HEK293 (cell line): Measurements from ENCODE around the gene RPS26.
A peak's percentile ranks its signal among the peaks of the same experiment; 100 is the strongest.

ENCODE experiments used
- CTCF ChIA-PET: fragments of 350-600 bp; formaldehyde crosslinking; extraction: SDS; loops from one replicate; lab custom pipeline; 2021; ENCODE audit warnings: antibody characterized with exemption; lab: Yijun Ruan, JAX
- POLR2A ChIA-PET: fragments of 300-600 bp; formaldehyde crosslinking; extraction: SDS; loops from one replicate; lab custom pipeline; 2020; ENCODE audit warnings: antibody characterized with exemption, inconsistent platforms; lab: Yijun Ruan, JAX
- H3K27ac ChIP-seq: fragments of 200-500 bp; sonication (Bioruptor generic); 2 replicates; pipeline ENCODE4 v1.5.1; 2014; ENCODE audit warnings: low read depth, low read length, control low read depth, inconsistent platforms; ENCODE audit errors: extremely low read depth
- H3K36me3 ChIP-seq, 2 experiments: fragments of 200-500 bp in 1 of 2; sonication (Bioruptor generic) in 1 of 2; 1 replicate in 1 of 2; 2 replicates in 1 of 2; pipeline ENCODE4 v1.5.1; 2014 to 2017; ENCODE audit warnings: inconsistent platforms in 2 of 2, low read length in 2 of 2; ENCODE audit not compliant: control insufficient read depth in 2 of 2, insufficient read depth in 1 of 2
- H3K4me1 ChIP-seq: fragments of 200-500 bp; sonication (Bioruptor generic); 2 replicates; pipeline ENCODE4 v1.5.1; 2014; ENCODE audit warnings: mild to moderate bottlenecking, low read length, inconsistent platforms; ENCODE audit not compliant: control insufficient read depth, insufficient read depth
- H3K4me3 ChIP-seq: 2 replicates; pipeline ENCODE4 v1.5.1; 2011; ENCODE audit warnings: low read depth, mild to moderate bottlenecking, control low read depth, low read length, moderate library complexity
- H3K9me3 ChIP-seq: fragments of 200-500 bp; sonication (Bioruptor generic); 2 replicates; pipeline ENCODE4 v1.5.1; 2014; ENCODE audit warnings: low read depth, low read length, inconsistent platforms; ENCODE audit not compliant: control insufficient read depth, insufficient read depth
- BCL11A ChIP-seq: fragments of 450-650 bp; formaldehyde crosslinking; IDR thresholded peaks from 2 replicates; pipeline ENCODE4 v1.5.1; 2016; ENCODE audit warnings: low read depth, missing biosample characterization, missing genetic modification characterization
- IKZF3 ChIP-seq: fragments of 450-650 bp; IDR thresholded peaks from 2 replicates; pipeline ENCODE4 v1.5.0; 2018; ENCODE audit warnings: missing biosample characterization, mild to moderate bottlenecking, missing genetic modification characterization, moderate library complexity
- KLF10 ChIP-seq: fragments of 450-650 bp; IDR thresholded peaks from 2 replicates; pipeline ENCODE4 v1.5.1; 2018; ENCODE audit warnings: missing biosample characterization, mild to moderate bottlenecking, missing genetic modification characterization
- KLF17 ChIP-seq: fragments of 450-650 bp; formaldehyde crosslinking; IDR thresholded peaks from 2 replicates; pipeline ENCODE4 v1.5.1; 2016; ENCODE audit warnings: missing biosample characterization, missing genetic modification characterization
- MYNN ChIP-seq: fragments of 450-650 bp; formaldehyde crosslinking; IDR thresholded peaks from 2 replicates; pipeline ENCODE4 v1.5.1; 2016; ENCODE audit warnings: missing biosample characterization, missing genetic modification characterization, borderline replicate concordance
- OVOL3 ChIP-seq: fragments of 450-650 bp; formaldehyde crosslinking; IDR thresholded peaks from 2 replicates; pipeline ENCODE4 v1.5.1; 2016; ENCODE audit warnings: missing biosample characterization, missing genetic modification characterization
- PRDM2 ChIP-seq: fragments of 450-650 bp; formaldehyde crosslinking; IDR thresholded peaks from 2 replicates; pipeline ENCODE4 v1.5.1; 2016; ENCODE audit warnings: missing biosample characterization, missing genetic modification characterization, borderline replicate concordance
- PRDM4 ChIP-seq: fragments of 450-650 bp; formaldehyde crosslinking; IDR thresholded peaks from 2 replicates; pipeline ENCODE4 v1.5.1; 2017; ENCODE audit warnings: missing biosample characterization, missing genetic modification characterization
- RBAK ChIP-seq: fragments of 450-650 bp; formaldehyde crosslinking; IDR thresholded peaks from 2 replicates; pipeline ENCODE4 v1.5.1; 2016; ENCODE audit warnings: missing biosample characterization, missing genetic modification characterization
- SP7 ChIP-seq: fragments of 450-650 bp; formaldehyde crosslinking; IDR thresholded peaks from 2 replicates; pipeline ENCODE4 v1.5.1; 2016; ENCODE audit warnings: missing biosample characterization, missing genetic modification characterization
- TSHZ1 ChIP-seq: fragments of 450-650 bp; formaldehyde crosslinking; IDR thresholded peaks from 2 replicates; pipeline ENCODE4 v1.5.1; 2016; ENCODE audit warnings: missing biosample characterization, missing genetic modification characterization, borderline replicate concordance
- ZBTB21 ChIP-seq: fragments of 450-650 bp; formaldehyde crosslinking; IDR thresholded peaks from 2 replicates; pipeline ENCODE4 v1.5.1; 2017; ENCODE audit warnings: missing biosample characterization, missing genetic modification characterization
- ZBTB26 ChIP-seq: fragments of 450-650 bp; formaldehyde crosslinking; optimal IDR thresholded peaks from 2 replicates; pipeline ENCODE3; 2016; ENCODE audit warnings: missing biosample characterization, mild to moderate bottlenecking, missing genetic modification characterization
- ZFP41 ChIP-seq: fragments of 450-650 bp; formaldehyde crosslinking; IDR thresholded peaks from 2 replicates; pipeline ENCODE4 v1.5.1; 2016; ENCODE audit warnings: missing biosample characterization, missing genetic modification characterization, borderline replicate concordance
- ZNF302 ChIP-seq: fragments of 450-650 bp; formaldehyde crosslinking; IDR thresholded peaks from 2 replicates; pipeline ENCODE4 v1.5.1; 2016; ENCODE audit warnings: missing biosample characterization, missing genetic modification characterization, low read depth
- ZNF341 ChIP-seq: fragments of 450-650 bp; formaldehyde crosslinking; IDR thresholded peaks from 2 replicates; pipeline ENCODE4; 2016; ENCODE audit warnings: low read depth, missing biosample characterization, missing genetic modification characterization
- ZNF366 ChIP-seq: fragments of 450-650 bp; formaldehyde crosslinking; conservative IDR thresholded peaks from 2 replicates; pipeline ENCODE4 v1.5.1; 2016; ENCODE audit warnings: missing biosample characterization, missing genetic modification characterization
- ZNF501 ChIP-seq: fragments of 450-650 bp; formaldehyde crosslinking; IDR thresholded peaks from 2 replicates; pipeline ENCODE4 v1.5.1; 2016; ENCODE audit warnings: missing biosample characterization, missing genetic modification characterization
- ZNF529 ChIP-seq: fragments of 450-650 bp; formaldehyde crosslinking; IDR thresholded peaks from 2 replicates; pipeline ENCODE4 v1.5.1; 2017; ENCODE audit warnings: missing genetic modification characterization, missing biosample characterization; ENCODE audit not compliant: insufficient replicate concordance
- ZNF548 ChIP-seq: fragments of 450-650 bp; formaldehyde crosslinking; IDR thresholded peaks from 2 replicates; pipeline ENCODE4 v1.5.1; 2016; ENCODE audit warnings: missing biosample characterization, missing genetic modification characterization
- ZNF837 ChIP-seq: fragments of 450-650 bp; formaldehyde crosslinking; IDR thresholded peaks from 2 replicates; pipeline ENCODE4 v1.5.1; 2016; ENCODE audit warnings: missing biosample characterization, missing genetic modification characterization

RPS26 gene

GRCh38 chr12:56041552-56042429, at the start of gene RPS26:
TSS of gene RPS26 (plus strand) at chr12:56041918. CDS start at chr12:56042167, 249 bp downstream.
- CTCF ChIA-PET = interaction anchor here (0.9 to 4.4 kb wide), 11 partner anchors 12 to 303 kb away, joined by 3 to 46 read pairs (median 4); partner anchors contain the start of gene SUOX
- peak; percentile 70; the same call in 1 of the 2 replicates for TF ChIP-seq OVOL3
- TF ChIP-seq KLF17 = peak; percentile 97
- TF ChIP-seq SP7 = peak; percentile 97
- peak; percentile 81 for TF ChIP-seq PRDM4 (tag by site-specific recombination)
- TF ChIP-seq BCL11A (tag by site-specific recombination) = peak; percentile 76
- no peak for TF ChIP-seq ZFP41 (tag by site-specific recombination)
- peak; percentile 54; the same call in 1 of the 2 replicates for TF ChIP-seq TSHZ1 (tag by site-specific recombination)
- TF ChIP-seq ZBTB21 (tag by site-specific recombination) = peak; percentile 90
- TF ChIP-seq IKZF3 = 0 out of 2 replicates have a peak, but pooled peaks have one; percentile 44
- TF ChIP-seq ZNF302 (tag by site-specific recombination) = no peak
- TF ChIP-seq ZNF501 (tag by site-specific recombination) = peak; percentile 99
- TF ChIP-seq MYNN (tag by site-specific recombination) = no peak
- no peak for TF ChIP-seq ZNF341 (tag by site-specific recombination)
- TF ChIP-seq ZNF529 (tag by site-specific recombination) = no peak
- 0 out of 2 replicates have a peak, but pooled peaks have one; percentile 7 for TF ChIP-seq ZNF548 (tag by site-specific recombination)
- TF ChIP-seq KLF10 (tag by site-specific recombination) = peak; percentile 64; the same call in 1 of the 2 replicates
- peak; percentile 44 for TF ChIP-seq ZBTB26 (tag by site-specific recombination)
- no peak for TF ChIP-seq ZNF837 (tag by site-specific recombination)
- TF ChIP-seq RBAK = no peak
- no peak for TF ChIP-seq PRDM2 (tag by site-specific recombination)
- no peak; the same call in 1 of the 2 replicates for TF ChIP-seq ZNF366 (tag by site-specific recombination)

More at GRCh38 chr12:56041552-56042429, at the start of gene RPS26:
- POLR2A ChIA-PET = interaction anchor here (1.1 to 1.7 kb wide), 3 partner anchors 35 to 303 kb away, joined by 4 to 10 read pairs (median 5); partner anchors contain the start of gene RAB5B
- Histone ChIP-seq H3K4me1 (peaks cover 19% of the 10 kb centered on the region), H3K36me3 (peaks cover 14 to 34% of the 10 kb centered on the region in 2 experiments), H3K9me3 (no peaks in the 10 kb centered on the region), H3K27ac (peak within 1 kb of the TSS; percentile 93), H3K4me3 (peak within 1 kb of the TSS; percentile 75)
